ENCODE measurements around the gene EGLN1.

- TF ChIP-seq POLR2AphosphoS5 (IDR thresholded peaks at IDR 0.05; ENCODE audit: low read depth, low read length) (peak; percentile 43; the same call in 1 of the 2 replicates), CTCF (IDR thresholded peaks at IDR 0.05) (no peak), EP300 (IDR thresholded peaks at IDR 0.05; ENCODE audit: borderline replicate concordance in 1 of 2, low read depth in 1 of 2, low read length in 1 of 2) (peak in 1 of 2 experiments; percentile 66; a peak in 1 of 4 replicates)
Measured at GRCh38 chr1:231390071-231390470, 32.0 kb downstream of the EGLN1 start.

Measured in SK-N-SH (cell line).